GM18867 (cell line): ENCODE results near the gene PTGFRN.
A peak's percentile ranks its signal among the peaks of the same experiment; 100 is the strongest.

ENCODE experiments used
- ATAC-seq: cut with Tn5 transposase; IDR thresholded peaks from one replicate; pipeline ENCODE4 v1.9.1; 2021; ENCODE audit warnings: mild to moderate bottlenecking, moderate library complexity; ENCODE audit not compliant: unreplicated experiment

Gene PTGFRN

DNA sequence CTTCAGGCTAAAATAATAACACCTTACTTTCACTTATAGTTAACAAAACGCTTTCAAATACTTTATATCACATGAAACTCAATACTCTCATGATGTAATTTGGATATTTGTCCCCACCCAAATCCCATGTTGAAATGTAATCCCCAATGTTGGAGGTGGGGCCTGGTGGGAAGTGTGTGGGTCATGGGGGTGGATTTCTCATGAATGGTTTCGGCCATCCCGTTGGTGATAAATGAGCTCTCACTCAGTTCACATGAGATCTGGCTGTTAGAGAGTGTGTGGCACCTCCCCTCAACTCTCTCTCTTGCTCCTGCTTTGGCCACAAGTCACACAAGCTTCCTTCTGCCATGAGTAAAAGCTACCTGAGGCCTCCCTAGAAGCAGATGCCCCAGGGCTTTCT lies 22.5 kb upstream of the PTGFRN start:
- ATAC-seq, result no peak

DNA sequence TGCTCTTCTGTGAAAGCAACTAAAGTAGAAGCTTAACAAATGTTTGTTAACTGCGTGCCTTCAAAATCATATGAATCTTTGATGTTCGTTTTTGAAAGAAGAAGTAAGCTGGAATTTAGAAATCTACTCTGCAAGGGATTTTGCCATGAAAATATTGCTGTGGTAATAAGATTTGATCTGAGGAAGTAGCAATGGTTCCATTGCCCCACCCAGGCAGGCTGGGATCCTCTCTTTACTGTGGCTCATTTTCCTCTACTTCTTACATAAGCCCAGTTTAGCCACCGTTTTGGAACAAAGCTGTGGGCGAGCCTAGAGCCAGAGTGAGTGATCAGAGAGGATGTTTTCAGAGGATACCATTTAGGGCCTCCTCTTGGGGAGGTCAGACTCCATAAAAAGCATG lies 20.3 kb upstream of the PTGFRN start:
- ATAC-seq, result no peak

DNA sequence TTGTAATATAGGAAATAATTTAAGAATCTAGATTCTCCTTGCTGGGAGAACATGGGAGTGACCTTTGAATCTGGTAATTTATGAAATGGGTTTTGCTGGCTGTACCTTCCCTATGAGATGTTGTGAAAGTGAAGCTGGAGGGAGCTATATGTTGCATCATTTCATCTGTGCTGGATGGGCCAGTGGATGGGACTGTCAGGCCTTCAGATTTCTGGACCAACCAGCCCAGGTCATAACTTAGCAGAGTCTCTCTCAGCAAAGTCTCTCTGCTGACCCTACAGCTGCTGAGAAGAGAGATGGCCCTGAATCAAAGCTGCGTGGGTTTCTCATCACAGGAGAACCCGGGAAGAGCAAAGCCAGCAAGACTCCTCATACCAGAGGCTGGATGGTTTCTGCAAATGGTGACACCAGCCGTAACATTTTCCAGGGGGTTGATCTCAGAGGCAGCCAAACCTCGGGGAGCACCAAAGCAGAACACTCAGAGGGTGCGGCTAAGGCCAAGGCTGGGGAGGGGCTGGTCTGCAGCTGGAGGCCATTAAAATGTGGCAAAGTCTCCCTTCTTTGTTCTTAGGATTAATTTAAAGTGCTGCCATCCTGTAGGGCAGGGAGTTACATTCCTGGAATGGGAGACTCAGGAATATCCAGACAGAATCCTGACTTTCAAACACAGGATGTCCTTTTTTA lies 18.2 kb upstream of the PTGFRN start:
- ATAC-seq, result no peak

GRCh38 chr1:116895073-116895472 lies 14.6 kb upstream of the PTGFRN start:
- ATAC-seq, result no peak

DNA sequence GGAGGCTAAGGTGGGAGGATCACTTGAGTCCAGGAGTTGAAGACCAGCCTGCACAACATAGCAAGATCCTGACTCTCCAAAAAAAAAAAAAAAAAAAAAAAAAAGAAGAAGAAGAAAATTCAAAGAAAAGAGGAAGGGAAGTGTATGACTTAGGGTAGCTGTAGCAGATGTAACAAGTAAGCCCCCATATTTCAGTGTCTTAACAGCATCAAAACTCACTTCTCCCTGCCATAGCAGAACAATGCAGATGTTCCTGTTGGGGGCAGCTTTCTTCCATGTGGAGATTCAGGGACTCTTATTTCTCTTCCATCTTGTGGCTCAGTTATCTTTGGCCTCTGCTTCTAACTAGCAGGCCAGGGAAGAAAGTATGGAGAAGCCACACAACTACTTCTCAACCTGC lies 10.2 kb upstream of the PTGFRN start:
- no peak for ATAC-seq

DNA sequence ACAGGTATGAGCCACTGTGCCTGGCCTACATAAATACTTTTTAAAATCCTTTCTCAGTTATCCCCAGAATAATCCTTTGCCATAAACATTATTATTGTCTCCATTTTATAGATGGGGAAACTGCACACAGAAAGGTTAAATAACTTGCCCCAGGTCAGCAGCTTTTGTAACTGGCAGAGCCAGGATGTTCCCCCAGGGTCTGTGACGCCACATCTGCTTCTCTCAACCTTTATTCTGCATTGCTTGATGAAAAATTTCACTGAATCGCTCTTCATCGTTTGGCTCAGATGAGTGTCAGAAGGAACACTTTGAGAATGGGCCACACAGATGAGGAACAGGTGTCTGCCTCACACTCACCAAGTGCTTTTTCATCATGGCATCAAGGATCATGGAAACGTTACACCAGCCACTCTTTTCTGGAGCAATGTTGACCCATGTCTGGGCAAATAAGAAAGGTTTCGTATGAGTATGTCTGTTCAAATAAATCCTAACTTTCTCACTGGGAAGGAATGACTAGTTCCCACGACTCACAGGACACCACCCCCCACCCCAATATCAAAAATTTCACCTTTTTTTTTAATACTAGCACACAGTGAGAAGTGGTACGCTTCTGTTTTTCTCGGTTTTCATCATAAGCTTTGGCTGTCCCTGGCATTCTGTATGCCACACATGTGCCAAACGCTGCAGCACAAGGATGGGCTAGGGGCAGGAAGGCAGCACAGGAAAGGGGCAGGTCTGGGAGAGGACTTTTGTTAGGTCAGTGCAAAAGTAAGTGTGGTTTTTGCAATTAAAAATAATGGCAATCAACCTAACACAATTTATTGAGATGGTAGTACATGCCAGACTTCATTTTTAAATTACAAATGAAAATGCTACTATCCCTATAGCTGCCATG lies 9.0 kb upstream of the PTGFRN start:
- no peak for ATAC-seq

DNA sequence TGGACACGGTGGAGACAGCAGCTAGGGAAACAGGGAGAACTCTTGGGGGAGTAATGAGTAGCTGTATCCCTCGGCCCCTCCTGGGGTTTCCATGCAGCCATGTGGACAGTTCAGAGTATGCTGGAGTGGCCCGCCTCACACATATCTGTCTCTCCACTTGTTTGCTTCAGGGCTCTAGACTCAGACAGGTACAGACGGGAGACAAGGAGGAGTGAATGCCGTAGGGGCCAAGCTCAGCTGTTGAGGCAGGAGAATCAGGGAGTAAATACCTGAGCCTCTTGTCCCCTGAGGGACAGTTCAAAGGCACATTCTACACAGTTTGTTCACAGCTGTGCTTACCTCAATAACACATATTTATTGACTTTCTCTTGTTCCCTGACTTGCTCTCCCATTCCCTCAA lies 7.7 kb upstream of the PTGFRN start:
- no peak for ATAC-seq

- ATAC-seq, result peak; percentile 43
These were observed 6.9 kb upstream of the PTGFRN start for GRCh38 chr1:116902723-116903383.

DNA sequence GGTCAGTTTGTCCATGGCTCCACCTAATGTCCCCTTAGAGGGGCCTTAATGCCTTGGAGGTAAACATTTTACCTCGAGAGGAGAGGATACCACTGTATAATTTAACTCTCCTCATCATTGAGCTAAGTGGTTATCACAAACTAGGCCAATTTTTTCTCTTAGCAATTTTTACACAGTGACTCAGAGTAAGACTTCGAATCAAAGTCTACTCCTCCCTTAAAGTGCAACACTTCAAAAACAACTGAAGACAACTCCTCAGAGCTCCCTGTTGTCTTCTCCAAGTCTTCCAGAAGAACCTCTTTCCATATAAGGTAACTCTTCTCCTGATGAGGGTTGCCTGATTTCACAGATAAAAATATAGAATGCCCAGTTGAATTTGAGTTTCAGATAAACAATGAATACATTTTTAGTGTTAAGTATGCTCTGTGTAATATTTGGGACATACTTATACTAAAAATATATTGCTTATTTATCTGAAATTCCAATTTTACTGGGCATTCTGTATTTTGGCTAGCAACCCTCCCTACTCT lies 4.9 kb upstream of the PTGFRN start:
- ATAC-seq, result no peak

DNA sequence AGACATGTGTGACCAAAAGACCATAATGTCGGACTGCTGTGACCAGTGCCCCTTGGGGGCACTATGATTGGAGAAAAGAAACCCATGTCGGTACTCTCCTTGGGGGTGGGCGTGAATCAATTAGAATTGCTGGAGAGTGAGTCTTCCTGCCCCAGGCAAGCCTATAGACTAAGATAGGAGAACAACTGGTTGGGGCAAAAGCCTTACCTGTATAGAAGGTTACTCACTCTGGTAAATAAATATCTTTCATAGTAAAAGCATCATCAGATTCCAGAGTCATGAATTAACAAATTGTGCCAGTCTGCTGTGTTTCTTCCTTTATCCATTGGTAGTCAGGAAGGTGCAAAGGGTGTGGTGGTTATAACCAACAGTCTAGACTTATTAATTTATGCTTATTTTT lies 2.9 kb upstream of the PTGFRN start:
- no peak for ATAC-seq

DNA sequence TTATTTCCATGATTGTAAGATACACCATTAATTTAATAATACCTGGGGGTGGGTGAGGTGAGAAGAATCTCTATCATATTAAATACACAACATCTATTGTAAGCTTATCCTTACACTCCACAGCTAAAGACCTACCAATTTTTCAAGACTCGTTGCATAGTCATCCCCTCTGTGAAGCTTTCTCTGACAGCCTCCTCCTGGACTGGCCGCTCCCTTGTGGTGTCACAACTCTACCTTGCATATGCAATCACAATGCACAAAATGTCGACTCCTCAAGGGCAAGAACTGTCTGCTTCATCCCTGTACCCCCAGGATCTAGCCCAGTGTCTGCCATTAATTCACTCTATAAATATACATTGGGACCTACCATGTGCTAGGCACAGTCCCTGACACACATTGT lies 2.4 kb upstream of the PTGFRN start:
- no peak for ATAC-seq

DNA sequence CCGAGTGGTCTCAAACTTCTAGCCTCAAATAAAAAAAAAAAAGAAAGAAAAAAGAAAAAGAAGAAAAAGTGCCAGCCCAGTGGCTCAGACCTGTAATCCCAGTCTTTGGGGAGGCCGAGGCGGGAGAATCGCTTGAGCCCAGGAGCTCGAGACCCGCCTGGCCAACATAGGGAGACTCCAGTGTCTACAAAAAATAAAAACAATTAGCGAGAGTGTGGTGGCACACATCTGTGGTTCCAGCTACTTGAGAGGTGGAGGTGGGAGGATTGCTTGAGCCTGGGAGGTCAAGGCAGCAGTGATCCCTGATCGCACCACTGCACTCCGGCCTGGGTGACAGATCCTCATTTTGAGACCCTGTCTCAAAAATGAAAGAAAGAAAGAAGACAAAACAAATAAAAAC lies 1.4 kb upstream of the PTGFRN start:
- ATAC-seq, result no peak

DNA sequence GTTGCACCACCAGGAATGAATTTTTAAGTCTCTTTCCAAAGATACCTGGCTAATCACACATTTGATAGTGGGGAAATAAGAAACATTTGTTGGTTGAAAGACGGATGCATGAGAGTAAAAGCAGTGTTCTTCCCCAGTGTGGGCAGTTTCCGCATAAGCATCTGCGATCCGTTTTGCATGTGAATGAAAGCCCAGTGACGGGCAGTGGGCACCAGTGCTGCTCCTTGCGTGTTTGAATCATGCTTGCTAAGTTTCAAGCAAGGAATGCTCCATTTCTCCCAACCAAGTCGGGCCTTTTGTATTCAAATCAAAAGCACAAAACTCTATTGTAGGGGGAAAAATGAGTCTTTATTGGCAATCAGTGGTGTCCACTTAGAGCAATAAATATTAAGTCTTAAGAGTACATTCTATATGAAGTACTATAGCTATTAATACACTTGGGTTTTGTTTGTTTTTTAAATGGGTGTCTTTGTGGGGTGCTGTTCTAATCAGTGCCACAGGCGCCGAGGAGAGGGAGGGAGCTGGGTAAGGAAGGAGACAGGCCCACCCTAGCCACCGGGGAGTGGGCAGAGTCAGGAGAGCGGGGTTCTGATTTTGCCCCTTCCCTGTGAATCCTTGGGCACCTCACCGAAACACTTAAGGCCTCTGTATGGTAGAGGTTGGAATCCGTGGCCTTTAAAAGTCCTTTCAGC lies 750 bp upstream of the PTGFRN start:
- ATAC-seq, result no peak

DNA sequence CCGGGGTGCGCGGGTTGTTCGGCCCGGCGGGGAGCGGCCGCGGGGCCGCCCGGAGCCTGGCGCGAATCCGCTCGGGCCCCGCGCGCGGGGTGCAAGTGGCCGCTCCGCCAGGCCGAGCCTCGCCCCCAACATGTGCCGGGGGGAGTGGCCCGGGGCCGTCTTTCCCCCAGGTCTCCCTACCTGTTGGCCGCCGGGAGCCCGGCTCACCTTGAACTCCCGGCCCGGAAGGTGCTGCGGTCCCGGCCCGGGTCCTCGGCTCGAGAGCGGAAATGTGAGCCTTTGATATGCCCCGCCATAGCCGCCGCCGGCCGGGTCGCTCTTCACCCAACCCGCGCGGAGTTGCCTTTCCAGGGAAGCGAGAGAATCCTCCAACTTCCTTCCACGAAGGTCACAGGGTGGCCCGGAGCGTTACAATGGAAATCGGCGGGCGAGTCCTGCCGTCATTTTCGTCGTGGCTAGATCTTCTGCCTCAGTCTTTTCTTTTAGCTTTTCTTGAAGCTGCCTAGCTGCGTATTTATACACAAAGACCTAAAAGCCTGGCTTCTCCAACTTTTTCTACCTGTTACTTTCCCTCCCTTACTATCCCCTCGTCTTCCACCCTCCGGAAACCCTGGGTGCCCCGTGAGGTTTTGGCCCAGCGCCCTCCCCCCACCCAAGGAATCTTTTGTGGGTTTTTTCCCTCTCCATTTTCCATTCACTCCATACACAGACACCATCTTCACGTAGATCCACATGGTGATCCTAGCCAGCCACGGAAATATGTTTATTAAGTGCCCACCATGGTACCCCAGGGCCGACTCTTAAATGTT lies 867 bp downstream of the PTGFRN start:
- no peak for ATAC-seq

DNA sequence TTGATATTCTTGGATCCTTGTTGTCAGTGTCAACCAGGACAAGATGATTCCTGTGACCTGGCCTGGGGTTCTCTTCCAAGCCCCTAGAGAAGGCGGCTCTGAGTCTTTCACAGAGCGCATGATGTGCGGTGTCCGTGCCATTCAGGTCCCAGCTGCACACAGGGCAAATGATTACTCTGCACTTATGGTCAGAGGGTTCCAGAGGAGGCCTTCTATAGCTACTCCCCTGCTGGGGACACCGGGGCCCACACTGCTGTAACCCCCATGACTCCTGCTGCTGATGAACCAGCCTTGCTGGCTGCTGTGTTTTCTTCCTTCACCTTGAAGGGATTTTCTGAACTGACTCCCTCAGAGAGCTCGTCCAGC lies 1.5 kb downstream of the PTGFRN start:
- no peak for ATAC-seq

- ATAC-seq, result no peak
These were observed 2.2 kb downstream of the PTGFRN start for GRCh38 chr1:116911779-116912469.

DNA sequence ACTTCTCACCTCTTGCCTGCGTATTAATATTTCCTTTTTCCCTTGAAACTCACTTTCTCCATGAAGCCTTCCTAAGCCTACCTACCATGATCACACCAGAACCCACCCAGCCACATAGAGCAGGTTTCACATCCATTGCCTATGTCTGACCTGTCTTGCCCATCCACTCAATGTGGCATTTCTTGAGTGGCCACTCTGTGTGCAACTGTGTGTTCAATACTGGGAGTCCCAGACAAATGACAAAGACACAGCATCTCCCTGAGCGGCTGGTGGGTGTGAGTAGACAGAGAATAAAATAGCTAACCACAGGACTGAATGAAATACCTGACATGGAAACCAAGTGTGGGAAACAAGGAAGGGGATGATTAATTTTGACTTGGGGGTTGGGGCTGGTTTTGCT lies 3.1 kb downstream of the PTGFRN start:
- ATAC-seq, result no peak

- ATAC-seq, result no peak
These were observed 4.2 kb downstream of the PTGFRN start for GRCh38 chr1:116913941-116914340.

DNA sequence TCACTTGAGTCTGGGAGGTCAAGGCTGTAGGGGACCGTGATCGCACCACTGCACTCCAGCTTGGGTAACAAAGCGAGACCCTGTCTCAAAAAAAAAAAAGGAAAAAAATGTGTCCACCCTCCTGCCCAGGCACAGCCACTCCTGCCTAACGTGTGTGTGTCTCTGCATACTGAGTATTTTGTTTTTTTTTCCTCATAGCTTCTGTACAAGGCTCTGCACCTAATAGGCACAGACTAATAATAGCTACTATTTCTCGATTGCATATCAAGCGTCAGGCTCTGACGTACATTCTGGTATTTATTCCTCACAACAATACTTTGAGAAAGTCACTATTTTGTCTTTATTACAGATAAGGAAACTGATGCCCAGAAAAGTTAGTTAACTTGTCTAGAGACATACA lies 5.0 kb downstream of the PTGFRN start:
- no peak for ATAC-seq
